GM23248 (cell line): ENCODE measurements around the gene TCF7. TPM values are rescaled to one million over a fixed set of nuclear protein-coding genes. Genes with fewer than 3 reads are reported as not detected.
A peak's percentile ranks its signal among the peaks of the same experiment; 100 is the strongest.

ENCODE experiments used
- DNase-seq: peaks from one replicate; pipeline ENCODE4 v3.0.0-alpha.2; 2015
- H2AFZ ChIP-seq: fragments of 200-600 bp; sonication (generic); 2 replicates; pipeline ENCODE4 v1.6.1; 2016; ENCODE audit warnings: antibody characterized with exemption
- H3F3A ChIP-seq: fragments of 200-600 bp; sonication (generic); 2 replicates; pipeline ENCODE4 v1.6.1; 2016; ENCODE audit warnings: mild to moderate bottlenecking, antibody characterized with exemption, mixed run types; ENCODE audit not compliant: insufficient read depth
- H3K27ac ChIP-seq: fragments of 200-600 bp; sonication (generic); 2 replicates; pipeline ENCODE4 v1.5.1; 2016; ENCODE audit warnings: mild to moderate bottlenecking
- H3K27me3 ChIP-seq: fragments of 200-600 bp; sonication (generic); replicated peaks from 2 replicates; pipeline ENCODE4 v1.6.1; 2016; ENCODE audit warnings: mild to moderate bottlenecking; ENCODE audit not compliant: insufficient read depth
- H3K36me3 ChIP-seq: fragments of 200-600 bp; sonication (generic); 2 replicates; pipeline ENCODE4 v1.6.1; 2016; ENCODE audit warnings: low read depth, mild to moderate bottlenecking
- H3K4me1 ChIP-seq: fragments of 200-600 bp; sonication (generic); 2 replicates; pipeline ENCODE4 v1.6.1; 2016; ENCODE audit warnings: mild to moderate bottlenecking; ENCODE audit not compliant: insufficient read depth
- H3K4me2 ChIP-seq: fragments of 200-600 bp; sonication (generic); one replicate; pipeline ENCODE4 v1.6.1; 2016; ENCODE audit warnings: mild to moderate bottlenecking; ENCODE audit not compliant: unreplicated experiment
- H3K4me3 ChIP-seq: fragments of 200-600 bp; sonication (generic); 2 replicates; pipeline ENCODE4 v1.5.1; 2016; ENCODE audit warnings: mild to moderate bottlenecking
- H3K79me2 ChIP-seq: fragments of 200-600 bp; sonication (generic); 2 replicates; pipeline ENCODE4 v1.6.1; 2016; ENCODE audit warnings: mild to moderate bottlenecking; ENCODE audit not compliant: insufficient read depth
- H3K9ac ChIP-seq: fragments of 200-600 bp; sonication (generic); 2 replicates; pipeline ENCODE4 v1.6.1; 2016; ENCODE audit warnings: mild to moderate bottlenecking
- H3K9me2 ChIP-seq: fragments of 200-600 bp; sonication (generic); 2 replicates; pipeline ENCODE4 v1.6.1; 2016; ENCODE audit warnings: mixed run types, mild to moderate bottlenecking, moderate library complexity; ENCODE audit not compliant: insufficient read depth
- H3K9me3 ChIP-seq: fragments of 200-600 bp; sonication (generic); one replicate; pipeline ENCODE4 v1.6.1; 2017; ENCODE audit warnings: low read depth
- H4K20me1 ChIP-seq: fragments of 200-600 bp; sonication (generic); 2 replicates; pipeline ENCODE4 v1.6.0; 2016; ENCODE audit not compliant: insufficient read depth
- EZH2 ChIP-seq: fragments of 200-600 bp; sonication (generic); IDR thresholded peaks from 2 replicates; pipeline ENCODE4 v1.6.1; 2018; ENCODE audit warnings: antibody characterized with exemption, mild to moderate bottlenecking; ENCODE audit not compliant: insufficient read depth, poor library complexity, severe bottlenecking
- EZH2phosphoT487 ChIP-seq: fragments of 200-600 bp; sonication (generic); IDR thresholded peaks from 2 replicates; pipeline ENCODE4 v1.6.1; 2018; ENCODE audit warnings: antibody characterized with exemption, moderate library complexity, mild to moderate bottlenecking, low read depth; ENCODE audit not compliant: insufficient read depth
- WGBS, 2 experiments: methylation state at CpG; one replicate each; pipeline ENCODE4 v1.1.6; 2015 to 2017; ENCODE audit warnings: low lambda C conversion rate in 2 of 2, low coverage in 1 of 2; ENCODE audit errors: missing lambda C conversion rate in 2 of 2; 5-methylcytosine and 5-hydroxymethylcytosine counted together
- in situ Hi-C: fragments of 300-500 bp; cut with MboI; formaldehyde crosslinking; loops from 2 replicates; pipeline ENCODE4 v1.15.0; 2020
- polyA plus RNA-seq: library from polyadenylated mRNA; unstranded; fragments of >200 nt; fragmentation: Nextera tagmentation; extraction: Ambion mirVana; gene quantifications from 2 replicates; pipeline ENCODE4 v1.2.1, GENCODE V29; 2016
- total RNA-seq: library from RNA; depleted of rRNA; stranded (reverse); fragments of >200 nt; shearing (Covaris generic); gene quantifications from 2 replicates; pipeline ENCODE4 v1.2.3, GENCODE V29; 2014

Gene TCF7
- total and polyA plus RNA-seq, 2 experiments from 2014 or later, result 1.4 to 2.7 TPM

- Histone ChIP-seq H3K9me2 (no peaks in the 10 kb centered on the region), H3K36me3 (peaks cover 8% of the 10 kb centered on the region), H4K20me1 (peaks cover 17% of the 10 kb centered on the region), H3K4me3 (peak within 1 kb of the TSS; percentile 87), H2AFZ (peak within 1 kb of the TSS; percentile 73), H3F3A (peaks cover 21% of the 10 kb centered on the region), H3K79me2 (peaks cover 50% of the 10 kb centered on the region), H3K4me2 (peak within 1 kb of the TSS; percentile 96), H3K9ac (peak within 1 kb of the TSS; percentile 95), H3K27ac (peak within 1 kb of the TSS; percentile 91), H3K27me3 (no peaks in the 10 kb centered on the region), H3K9me3 (no peaks in the 10 kb centered on the region), H3K4me1 (peaks cover 17% of the 10 kb centered on the region)
- TF ChIP-seq EZH2 (no peak), EZH2phosphoT487 (no peak)
- in situ Hi-C loops, result loop anchor here (25.0 kb wide), 1 partner anchor 411 kb away; no protein-coding TSS in a partner anchor
- WGBS, 2 experiments, result 1 to 2% methylated on average over 77 to 91 of the region's 92 CpGs
- peak; percentile 92 for DNase-seq
These were observed 62.3 kb downstream of the TCF7 start, which contains the start of gene SKP1 for GRCh38 chr5:134176511-134177368. Gene SKP1 (minus strand): TSS chr5:134176950. CDS start chr5:134174022, 2,928 bp downstream.

- H3F3A ChIP-seq, result peaks cover 21% of the 10 kb centered on the region
- H3K79me2 ChIP-seq, result peaks cover 42% of the 10 kb centered on the region
- DNase-seq, result peak; percentile 61
- no peaks in the 10 kb centered on the region for H3K27me3 ChIP-seq
- peak overlapping the region; percentile 87 for H3K4me3 ChIP-seq
- in situ Hi-C loops, result loop anchor here (25.0 kb wide), 1 partner anchor 410 kb away; no protein-coding TSS in a partner anchor
- no peak for TF ChIP-seq EZH2
- no peak for TF ChIP-seq EZH2phosphoT487
- peak overlapping the region; percentile 73 for H2AFZ ChIP-seq
- H3K9ac ChIP-seq, result peak overlapping the region; percentile 95
- WGBS, 2 experiments, result 19% methylated on average over 29 of the region's 29 CpGs
- no peaks in the 10 kb centered on the region for H3K9me2 ChIP-seq
- peak overlapping the region; percentile 91 for H3K27ac ChIP-seq
- H3K9me3 ChIP-seq, result no peaks in the 10 kb centered on the region
- peaks cover 17% of the 10 kb centered on the region for H4K20me1 ChIP-seq
- H3K36me3 ChIP-seq, result peaks cover under 1% of the 10 kb centered on the region; the same call in 1 of the 2 replicates
- peaks cover 17% of the 10 kb centered on the region for H3K4me1 ChIP-seq
- H3K4me2 ChIP-seq, result peak overlapping the region; percentile 96
These were observed 63.1 kb downstream of the TCF7 start for GRCh38 chr5:134177369-134178095.

- no peak for TF ChIP-seq EZH2phosphoT487
- no peak for TF ChIP-seq EZH2
- H2AFZ ChIP-seq, result peak overlapping the region; percentile 73
- H3K9ac ChIP-seq, result peak overlapping the region; percentile 95; the same call in 1 of the 2 replicates
- 76 to 94% methylated on average over 3 of the region's 3 CpGs for WGBS, 2 experiments
- peak overlapping the region; percentile 79 for H3K4me2 ChIP-seq
- no peaks in the 10 kb centered on the region for H3K27me3 ChIP-seq
- H3K9me2 ChIP-seq, result no peaks in the 10 kb centered on the region
- no peak for DNase-seq
- in situ Hi-C loops, result loop anchor here (25.0 kb wide), 1 partner anchor 409 kb away; no protein-coding TSS in a partner anchor
- H3K27ac ChIP-seq, result peak overlapping the region; percentile 91
- peaks cover 17% of the 10 kb centered on the region for H4K20me1 ChIP-seq
- H3K36me3 ChIP-seq, result no peaks in the 10 kb centered on the region
- no peaks in the 10 kb centered on the region for H3K9me3 ChIP-seq
- peaks cover 17% of the 10 kb centered on the region for H3K4me1 ChIP-seq
- H3F3A ChIP-seq, result peaks cover 21% of the 10 kb centered on the region
- H3K4me3 ChIP-seq, result 0 out of 2 replicates have a peak overlapping the region, but pooled peaks have one; percentile 87
- peaks cover 36% of the 10 kb centered on the region for H3K79me2 ChIP-seq
These were observed 63.6 kb downstream of the TCF7 start for GRCh38 chr5:134178096-134178419.

GRCh38 chr5:134183481-134183880 is 69.0 kb downstream of the TCF7 start:
- no peaks in the 10 kb centered on the region for H4K20me1 ChIP-seq
- in situ Hi-C loops, result loop anchor here (25.0 kb wide), 1 partner anchor 404 kb away; no protein-coding TSS in a partner anchor
- H3K4me3 ChIP-seq, result no peak overlapping the region
- no peak overlapping the region for H2AFZ ChIP-seq
- H3F3A ChIP-seq, result no peaks in the 10 kb centered on the region
- no peaks in the 10 kb centered on the region for H3K9me2 ChIP-seq
- H3K9me3 ChIP-seq, result no peaks in the 10 kb centered on the region
- no peak overlapping the region for H3K27ac ChIP-seq
- no peak for DNase-seq
- H3K4me1 ChIP-seq, result no peaks in the 10 kb centered on the region
- H3K27me3 ChIP-seq, result no peaks in the 10 kb centered on the region
- no peaks in the 10 kb centered on the region for H3K79me2 ChIP-seq
- no peak for TF ChIP-seq EZH2
- no peak for TF ChIP-seq EZH2phosphoT487
- H3K4me2 ChIP-seq, result no peak overlapping the region
- no peak overlapping the region for H3K9ac ChIP-seq
- H3K36me3 ChIP-seq, result no peaks in the 10 kb centered on the region
